CD4-positive, alpha-beta memory T cell (primary cell): ENCODE measurements around the gene PTPN7. TPM values are rescaled to one million over a fixed set of nuclear protein-coding genes. Genes with fewer than 3 reads are reported as not detected.

Source experiments
- CTCF ChIA-PET: fragments of 350-600 bp; sonication (Branson Sonifier 250); formaldehyde crosslinking; loops from one replicate; lab custom pipeline; 2021; ENCODE audit warnings: inconsistent platforms; ENCODE audit not compliant: partially characterized antibody; lab: Charles Lee
- POLR2A ChIA-PET: fragments of 350-600 bp; sonication (Branson Sonifier 250); formaldehyde crosslinking; loops from one replicate; lab custom pipeline; 2021; ENCODE audit not compliant: partially characterized antibody; lab: Charles Lee
- DNase-seq, 5 donors: peaks; one replicate each; pipeline versions ENCODE4 v3.0.0 to v3.0.0-alpha.2; 2020 to 2022; ENCODE audit warnings: mixed read lengths in 1 of 5
- H3K27ac ChIP-seq: one replicate; pipeline ENCODE4 v1.7.0; 2013; ENCODE audit warnings: low read depth, low read length
- H3K27me3 ChIP-seq: 2 replicates; pipeline ENCODE4 v1.7.0; 2013; ENCODE audit warnings: mild to moderate bottlenecking, low read length, moderate library complexity; ENCODE audit not compliant: insufficient read depth
- H3K36me3 ChIP-seq: 2 replicates; pipeline ENCODE4 v1.7.0; 2013; ENCODE audit warnings: mild to moderate bottlenecking, low read length, moderate library complexity; ENCODE audit not compliant: insufficient read depth
- H3K4me1 ChIP-seq: 2 replicates; pipeline ENCODE4 v1.7.0; 2013; ENCODE audit warnings: mild to moderate bottlenecking, low read length, moderate library complexity; ENCODE audit not compliant: insufficient read depth
- H3K4me3 ChIP-seq, 2 donors: one replicate each; pipeline ENCODE4 v1.7.0; 2013; ENCODE audit warnings: low read length in 2 of 2, mild to moderate bottlenecking in 1 of 2
- H3K9me3 ChIP-seq, 2 donors: one replicate each; pipeline ENCODE4 v1.7.0; 2013; ENCODE audit warnings: low read length in 2 of 2, control low read depth in 1 of 2; ENCODE audit not compliant: control insufficient read depth in 1 of 2
- H3K27ac Mint-ChIP-seq, 7 donors: one replicate each; pipeline ENCODE4 v1.8.0; 2020 to 2021; ENCODE audit warnings: mixed read lengths in 7 of 7, mild to moderate bottlenecking in 6 of 7, inconsistent platforms in 3 of 7, moderate library complexity in 3 of 7
- H3K27me3 Mint-ChIP-seq, 2 donors: one replicate each; pipeline ENCODE4 v1.8.0; 2020 to 2021; ENCODE audit warnings: mixed read lengths in 2 of 2
- H3K36me3 Mint-ChIP-seq, 2 donors: one replicate each; pipeline ENCODE4 v1.8.0; 2020 to 2021; ENCODE audit warnings: mixed read lengths in 2 of 2, inconsistent platforms in 1 of 2, mild to moderate bottlenecking in 1 of 2
- H3K4me1 Mint-ChIP-seq, 4 donors: one replicate each; pipeline ENCODE4 v1.8.0; 2020 to 2021; ENCODE audit warnings: mixed read lengths in 4 of 4, mild to moderate bottlenecking in 1 of 4
- H3K4me3 Mint-ChIP-seq, 8 donors: one replicate each; pipeline ENCODE4 v1.8.0; 2020 to 2021; ENCODE audit warnings: mixed read lengths in 8 of 8, mild to moderate bottlenecking in 7 of 8, moderate library complexity in 6 of 8, inconsistent platforms in 3 of 8
- H3K9me3 Mint-ChIP-seq, 8 donors: one replicate each; pipeline ENCODE4 v1.8.0; 2020 to 2021; ENCODE audit warnings: mixed read lengths in 8 of 8, mild to moderate bottlenecking in 5 of 8, inconsistent platforms in 3 of 8, moderate library complexity in 1 of 8
- intact Hi-C: fragments of 100-400 bp; cut with micrococcal nuclease; formaldehyde crosslinking; loops from one replicate; pipeline ENCODE4 v1.15.1; 2023
- polyA plus RNA-seq, 2 donors: library from polyadenylated mRNA; unstranded; fragments of 300-500 nt; fragmentation: Illumina TruSeq; gene quantifications; one replicate each; pipeline ENCODE4 v1.2.3, GENCODE V29; 2021
- total RNA-seq, 2 experiments: library from RNA; stranded (reverse); gene quantifications; one replicate each; pipeline ENCODE4 v1.2.3, GENCODE V29; 2021

Gene PTPN7
- total and polyA plus RNA-seq, 4 experiments from 2014 or later: 50.5 to 84.1 (median 68.0) TPM

GRCh38 chr1:202125611-202126010, 34.8 kb downstream of the PTPN7 start:
- H3K36me3 Mint-ChIP-seq: no peaks in the 10 kb centered on the region
- DNase-seq: no peak
- H3K4me3 Mint-ChIP-seq: no peak overlapping the region
- H3K9me3 ChIP-seq: no peaks in the 10 kb centered on the region
- H3K27ac Mint-ChIP-seq: no peak overlapping the region
- intact Hi-C loops: no loop called here
- H3K27ac ChIP-seq: no peak overlapping the region
- H3K4me3 ChIP-seq: no peak overlapping the region
- peaks cover 0 to 2% (median 0%) of the 10 kb centered on the region in 4 donors for H3K4me1 Mint-ChIP-seq
- H3K36me3 ChIP-seq: no peaks in the 10 kb centered on the region
- ChIA-PET POLR2A (no interaction called here), CTCF (interaction anchor here (0.6 to 1.7 kb wide), 2 partner anchors 10 to 15 kb away, joined by 4 to 8 read pairs; no protein-coding TSS in a partner anchor)
- H3K27me3 Mint-ChIP-seq: peaks cover 15% of the 10 kb centered on the region in 2 donors
- H3K27me3 ChIP-seq: no peaks in the 10 kb centered on the region
- no peaks in the 10 kb centered on the region for H3K9me3 Mint-ChIP-seq
- H3K4me1 ChIP-seq: no peaks in the 10 kb centered on the region

GRCh38 chr1:202124142-202124541, 36.3 kb downstream of the PTPN7 start:
- no peaks in the 10 kb centered on the region for H3K9me3 ChIP-seq
- peaks cover 15% of the 10 kb centered on the region in 2 donors for H3K27me3 Mint-ChIP-seq
- no peak overlapping the region for H3K27ac ChIP-seq
- ChIA-PET POLR2A (no interaction called here), CTCF (interaction anchor here (1.7 kb wide), 1 partner anchor 11 kb away, joined by 8 read pairs; no protein-coding TSS in a partner anchor)
- H3K9me3 Mint-ChIP-seq: no peaks in the 10 kb centered on the region
- no peaks in the 10 kb centered on the region for H3K4me1 Mint-ChIP-seq
- no peak overlapping the region for H3K4me3 Mint-ChIP-seq
- no peaks in the 10 kb centered on the region for H3K27me3 ChIP-seq
- no peak overlapping the region for H3K27ac Mint-ChIP-seq
- H3K36me3 Mint-ChIP-seq: no peaks in the 10 kb centered on the region
- no peaks in the 10 kb centered on the region for H3K4me1 ChIP-seq
- no peak for DNase-seq
- H3K4me3 ChIP-seq: no peak overlapping the region
- H3K36me3 ChIP-seq: no peaks in the 10 kb centered on the region
- intact Hi-C loops: no loop called here

GRCh38 chr1:202123336-202123813, 37.0 kb downstream of the PTPN7 start:
- Mint-ChIP-seq H3K9me3 (no peaks in the 10 kb centered on the region), H3K27me3 (peaks cover 15% of the 10 kb centered on the region in 2 donors), H3K36me3 (no peaks in the 10 kb centered on the region), H3K4me1 (no peaks in the 10 kb centered on the region), H3K27ac (no peak overlapping the region), H3K4me3 (no peak overlapping the region)
- Histone ChIP-seq H3K4me3 (no peak overlapping the region), H3K9me3 (no peaks in the 10 kb centered on the region), H3K27me3 (no peaks in the 10 kb centered on the region), H3K36me3 (no peaks in the 10 kb centered on the region), H3K27ac (no peak overlapping the region), H3K4me1 (no peaks in the 10 kb centered on the region)
- no peak for DNase-seq
- intact Hi-C loops: no loop called here
- CTCF ChIA-PET: no interaction called here
- POLR2A ChIA-PET: no interaction called here

- Histone ChIP-seq H3K27me3 (no peaks in the 10 kb centered on the region), H3K27ac (no peak within 1 kb of the TSS), H3K36me3 (no peaks in the 10 kb centered on the region), H3K9me3 (no peaks in the 10 kb centered on the region), H3K4me1 (no peaks in the 10 kb centered on the region), H3K4me3 (no peak within 1 kb of the TSS)
- Mint-ChIP-seq H3K27ac (no peak within 1 kb of the TSS), H3K4me1 (no peaks in the 10 kb centered on the region), H3K36me3 (no peaks in the 10 kb centered on the region), H3K27me3 (peaks cover 15% of the 10 kb centered on the region in 2 donors), H3K4me3 (no peak within 1 kb of the TSS), H3K9me3 (no peaks in the 10 kb centered on the region)
- POLR2A ChIA-PET: no interaction called here
- CTCF ChIA-PET: interaction anchor here (0.7 kb wide), 1 partner anchor 12 kb away, joined by 4 read pairs; no protein-coding TSS in a partner anchor
- intact Hi-C loops: no loop called here
- DNase-seq: no peak
Observed at GRCh38 chr1:202122639-202123335, 37.6 kb downstream of the PTPN7 start, which contains the start of gene GPR37L1. Gene GPR37L1 (plus strand): TSS chr1:202122917. CDS start chr1:202122964, 47 bp downstream.

GRCh38 chr1:202121006-202121405, 39.4 kb downstream of the PTPN7 start:
- no peaks in the 10 kb centered on the region for H3K4me1 ChIP-seq
- no peaks in the 10 kb centered on the region for H3K4me1 Mint-ChIP-seq
- peaks cover 15% of the 10 kb centered on the region in 2 donors for H3K27me3 Mint-ChIP-seq
- no peaks in the 10 kb centered on the region for H3K9me3 ChIP-seq
- H3K27ac ChIP-seq: no peak overlapping the region
- H3K36me3 ChIP-seq: no peaks in the 10 kb centered on the region
- intact Hi-C loops: no loop called here
- ChIA-PET CTCF (interaction anchor here (1.2 kb wide), 1 partner anchor 14 kb away, joined by 3 read pairs; no protein-coding TSS in a partner anchor), POLR2A (no interaction called here)
- H3K27me3 ChIP-seq: no peaks in the 10 kb centered on the region
- no peaks in the 10 kb centered on the region for H3K9me3 Mint-ChIP-seq
- no peaks in the 10 kb centered on the region for H3K36me3 Mint-ChIP-seq
- no peak for DNase-seq
- no peak overlapping the region for H3K4me3 ChIP-seq
- H3K4me3 Mint-ChIP-seq: no peak overlapping the region
- H3K27ac Mint-ChIP-seq: no peak overlapping the region

- intact Hi-C loops: no loop called here
Observed at GRCh38 chr1:202117898-202118371, 42.5 kb downstream of the PTPN7 start.

GRCh38 chr1:202116287-202116686, 44.1 kb downstream of the PTPN7 start:
- DNase-seq: no peak
- Histone ChIP-seq H3K4me1 (no peaks in the 10 kb centered on the region), H3K27me3 (no peaks in the 10 kb centered on the region), H3K4me3 (no peak overlapping the region), H3K36me3 (no peaks in the 10 kb centered on the region), H3K9me3 (no peaks in the 10 kb centered on the region), H3K27ac (no peak overlapping the region)
- H3K9me3 Mint-ChIP-seq: no peaks in the 10 kb centered on the region
- peaks cover 0 to 3% (median under 1%) of the 10 kb centered on the region in 4 donors for H3K4me1 Mint-ChIP-seq
- intact Hi-C loops: no loop called here
- POLR2A ChIA-PET: no interaction called here
- H3K27me3 Mint-ChIP-seq: peaks cover 0 to 2% of the 10 kb centered on the region in 2 donors
- no peak overlapping the region for H3K27ac Mint-ChIP-seq
- no peak overlapping the region for H3K4me3 Mint-ChIP-seq
- CTCF ChIA-PET: interaction anchor here (1.3 kb wide), 1 partner anchor 17 kb away, joined by 5 read pairs; no protein-coding TSS in a partner anchor
- H3K36me3 Mint-ChIP-seq: no peaks in the 10 kb centered on the region

More at GRCh38 chr1:202117898-202118371, 42.5 kb downstream of the PTPN7 start:
- Histone ChIP-seq H3K27me3 (no peaks in the 10 kb centered on the region), H3K36me3 (no peaks in the 10 kb centered on the region), H3K27ac (no peak overlapping the region), H3K9me3 (no peaks in the 10 kb centered on the region), H3K4me1 (no peaks in the 10 kb centered on the region), H3K4me3 (no peak overlapping the region)
- ChIA-PET POLR2A (no interaction called here), CTCF (interaction anchor here (1.0 kb wide), 1 partner anchor 18 kb away, joined by 3 read pairs; no protein-coding TSS in a partner anchor)
- H3K9me3 Mint-ChIP-seq: no peaks in the 10 kb centered on the region
- H3K4me3 Mint-ChIP-seq: no peak overlapping the region
- no peaks in the 10 kb centered on the region for H3K36me3 Mint-ChIP-seq
- H3K27me3 Mint-ChIP-seq: peaks cover 5 to 9% of the 10 kb centered on the region in 2 donors
- no peak for DNase-seq
- H3K4me1 Mint-ChIP-seq: peaks cover 0 to 3% (median under 1%) of the 10 kb centered on the region in 4 donors
- H3K27ac Mint-ChIP-seq: no peak overlapping the region
